Duodenal mucosa (tissue), 2 donors: ENCODE results near the gene ZNF219.

Source experiments
- H3K27ac ChIP-seq: one replicate; pipeline ENCODE4 v1.7.0; 2013; ENCODE audit warnings: low read depth, low read length
- H3K27me3 ChIP-seq, 2 donors: one replicate each; pipeline ENCODE4 v1.7.0; 2013; ENCODE audit warnings: low read length in 2 of 2, control low read depth in 1 of 2; ENCODE audit not compliant: insufficient read depth in 2 of 2, control insufficient read depth in 1 of 2
- H3K36me3 ChIP-seq, 2 donors: one replicate each; pipeline ENCODE4 v1.7.0; 2013; ENCODE audit warnings: low read length in 2 of 2, control low read depth in 1 of 2; ENCODE audit not compliant: insufficient read depth in 2 of 2, control insufficient read depth in 1 of 2
- H3K4me1 ChIP-seq, 2 donors: one replicate each; pipeline ENCODE4 v1.7.0; 2013; ENCODE audit warnings: low read length in 2 of 2, control low read depth in 1 of 2; ENCODE audit not compliant: insufficient read depth in 2 of 2, control insufficient read depth in 1 of 2
- H3K4me3 ChIP-seq, 2 donors: one replicate each; pipeline ENCODE4 v1.7.0; 2013; ENCODE audit warnings: low read length in 2 of 2, low read depth in 1 of 2
- H3K9ac ChIP-seq, 2 donors: one replicate each; pipeline ENCODE4 v1.7.0; 2013; ENCODE audit warnings: low read length in 2 of 2, low read depth in 1 of 2
- H3K9me3 ChIP-seq, 2 donors: one replicate each; pipeline ENCODE4 v1.7.0; 2013; ENCODE audit warnings: low read length in 2 of 2, control low read depth in 1 of 2; ENCODE audit not compliant: control insufficient read depth in 1 of 2

The ZNF219 gene

GRCh38 chr14:21057803-21058675, 40.4 kb downstream of the ZNF219 start, which contains the start of gene RNASE8:
TSS of gene RNASE8 (plus strand) at chr14:21057822. CDS start at chr14:21057893, 71 bp downstream.
- Histone ChIP-seq H3K36me3 (no peaks in the 10 kb centered on the region), H3K4me1 (peaks cover 35 to 37% of the 10 kb centered on the region in 2 donors), H3K27me3 (no peaks in the 10 kb centered on the region), H3K4me3 (no peak within 1 kb of the TSS), H3K27ac (no peak within 1 kb of the TSS), H3K9me3 (no peaks in the 10 kb centered on the region), H3K9ac (no peak within 1 kb of the TSS)

GRCh38 chr14:21056520-21057163, 41.8 kb downstream of the ZNF219 start:
- Histone ChIP-seq H3K4me3 (no peak overlapping the region), H3K4me1 (peaks cover 35 to 37% of the 10 kb centered on the region in 2 donors), H3K9me3 (no peaks in the 10 kb centered on the region), H3K27me3 (no peaks in the 10 kb centered on the region), H3K36me3 (no peaks in the 10 kb centered on the region), H3K9ac (no peak overlapping the region), H3K27ac (no peak overlapping the region)

- no peaks in the 10 kb centered on the region for H3K27me3 ChIP-seq
- no peaks in the 10 kb centered on the region for H3K9me3 ChIP-seq
- no peak overlapping the region for H3K9ac ChIP-seq
- H3K27ac ChIP-seq: no peak overlapping the region
- H3K4me1 ChIP-seq: peaks cover 31 to 32% of the 10 kb centered on the region in 2 donors
- no peaks in the 10 kb centered on the region for H3K36me3 ChIP-seq
- H3K4me3 ChIP-seq: peak overlapping the region in 1 of 2 donors; percentile 36
Observed at GRCh38 chr14:21055432-21056117, 42.9 kb downstream of the ZNF219 start.

- Histone ChIP-seq H3K9me3 (no peaks in the 10 kb centered on the region), H3K4me1 (peaks cover 28 to 31% of the 10 kb centered on the region in 2 donors), H3K4me3 (peak overlapping the region in 1 of 2 donors; percentile 27), H3K9ac (no peak overlapping the region), H3K27ac (no peak overlapping the region), H3K36me3 (no peaks in the 10 kb centered on the region), H3K27me3 (no peaks in the 10 kb centered on the region)
Observed at GRCh38 chr14:21054768-21055145, 43.7 kb downstream of the ZNF219 start.

GRCh38 chr14:21054123-21054767, 44.2 kb downstream of the ZNF219 start:
- Histone ChIP-seq H3K27me3 (no peaks in the 10 kb centered on the region), H3K4me1 (peaks cover 28 to 31% of the 10 kb centered on the region in 2 donors), H3K9me3 (no peaks in the 10 kb centered on the region), H3K36me3 (no peaks in the 10 kb centered on the region), H3K27ac (no peak overlapping the region), H3K4me3 (peak overlapping the region in 1 of 2 donors; percentile 27), H3K9ac (no peak overlapping the region)

GRCh38 chr14:21053184-21054122, 45.0 kb downstream of the ZNF219 start:
- Histone ChIP-seq H3K9ac (no peak overlapping the region), H3K9me3 (no peaks in the 10 kb centered on the region), H3K4me3 (no peak overlapping the region), H3K27me3 (no peaks in the 10 kb centered on the region), H3K4me1 (peaks cover 28 to 31% of the 10 kb centered on the region in 2 donors), H3K27ac (no peak overlapping the region), H3K36me3 (no peaks in the 10 kb centered on the region)

GRCh38 chr14:21050597-21050996, 47.9 kb downstream of the ZNF219 start:
- Histone ChIP-seq H3K27me3 (no peaks in the 10 kb centered on the region), H3K4me1 (peaks cover 20 to 21% of the 10 kb centered on the region in 2 donors), H3K27ac (no peak overlapping the region), H3K36me3 (no peaks in the 10 kb centered on the region), H3K9ac (no peak overlapping the region), H3K9me3 (no peaks in the 10 kb centered on the region), H3K4me3 (no peak overlapping the region)

- Histone ChIP-seq H3K27me3 (no peaks in the 10 kb centered on the region), H3K36me3 (no peaks in the 10 kb centered on the region), H3K4me3 (no peak overlapping the region), H3K27ac (no peak overlapping the region), H3K9ac (no peak overlapping the region), H3K4me1 (peaks cover 8 to 9% of the 10 kb centered on the region in 2 donors), H3K9me3 (no peaks in the 10 kb centered on the region)
Observed at GRCh38 chr14:21049271-21049673, 49.2 kb downstream of the ZNF219 start.

- Histone ChIP-seq H3K9ac (no peak overlapping the region), H3K36me3 (no peaks in the 10 kb centered on the region), H3K4me1 (peaks cover 3 to 9% of the 10 kb centered on the region in 2 donors), H3K4me3 (no peak overlapping the region), H3K9me3 (no peaks in the 10 kb centered on the region), H3K27me3 (no peaks in the 10 kb centered on the region), H3K27ac (no peak overlapping the region)
Observed at GRCh38 chr14:21048638-21049037, 49.8 kb downstream of the ZNF219 start.
